HepG2 (cell line): ENCODE results near the gene ZNF343. TPM values are rescaled to one million over a fixed set of nuclear protein-coding genes. Genes with fewer than 3 reads are reported as not detected.

Experiments
- ATRX ChIP-seq: sonication (generic); formaldehyde crosslinking; IDR thresholded peaks from 2 replicates; pipeline ENCODE4 v1.4.0; 2020; ENCODE audit warnings: missing genetic modification reagents, borderline replicate concordance
- BRCA1 ChIP-seq: sonication (generic); formaldehyde crosslinking; IDR thresholded peaks from 2 replicates; pipeline ENCODE4 v1.4.0; 2020; ENCODE audit warnings: missing genetic modification reagents
- CCDC6 ChIP-seq: sonication (generic); formaldehyde crosslinking; IDR thresholded peaks from 2 replicates; pipeline ENCODE4 v1.8.1; 2022; ENCODE audit warnings: mild to moderate bottlenecking, missing genetic modification reagents, moderate library complexity
- FOXM1 ChIP-seq: sonication (generic); formaldehyde crosslinking; IDR thresholded peaks from 2 replicates; pipeline ENCODE4 v1.5.0; 2020; ENCODE audit warnings: missing genetic modification reagents
- FOXP1 ChIP-seq, 2 experiments: fragments of 450-650 bp in 1 of 2; IDR thresholded peaks; 2 replicates each; pipeline ENCODE4 v1.6.1; 2017 to 2018; ENCODE audit warnings: antibody characterized with exemption in 1 of 2
- NFIC ChIP-seq: IDR thresholded peaks from 2 replicates; pipeline ENCODE4 v1.6.1; 2012; ENCODE audit warnings: mild to moderate bottlenecking, low read length, inconsistent platforms
- NR2F1 ChIP-seq, 2 experiments: fragments of 450-650 bp in 1 of 2; formaldehyde crosslinking in 1 of 2; IDR thresholded peaks; 2 replicates each; pipeline versions ENCODE4 v1.5.0 to v1.6.1; 2016 to 2020; ENCODE audit warnings: mild to moderate bottlenecking in 1 of 2, missing compliant biosample characterization in 1 of 2, missing genetic modification reagents in 1 of 2, moderate library complexity in 1 of 2
- PHF8 ChIP-seq: sonication (generic); formaldehyde crosslinking; IDR thresholded peaks from 2 replicates; pipeline ENCODE4 v1.5.0; 2020; ENCODE audit warnings: missing genetic modification reagents
- REXO4 ChIP-seq: sonication (generic); formaldehyde crosslinking; IDR thresholded peaks from 2 replicates; pipeline ENCODE4 v1.8.0; 2022; ENCODE audit warnings: missing genetic modification reagents, mild to moderate bottlenecking, borderline replicate concordance
- TBX2 ChIP-seq: sonication (generic); formaldehyde crosslinking; IDR thresholded peaks from 2 replicates; pipeline ENCODE4 v1.5.0; 2020; ENCODE audit warnings: missing genetic modification reagents, mild to moderate bottlenecking, borderline replicate concordance
- TIGD3 ChIP-seq: sonication (generic); formaldehyde crosslinking; IDR thresholded peaks from 2 replicates; pipeline ENCODE4 v1.5.1; 2020; ENCODE audit warnings: mild to moderate bottlenecking, missing genetic modification reagents, borderline replicate concordance
- WIZ ChIP-seq: sonication (generic); formaldehyde crosslinking; IDR thresholded peaks from 2 replicates; pipeline ENCODE4 v1.5.1; 2020; ENCODE audit warnings: mild to moderate bottlenecking, missing genetic modification reagents
- ZNF333 ChIP-seq: sonication (generic); formaldehyde crosslinking; IDR thresholded peaks from 2 replicates; pipeline ENCODE4 v1.4.0; 2020; ENCODE audit warnings: mild to moderate bottlenecking, missing genetic modification reagents, borderline replicate concordance
- ZNF337 ChIP-seq: sonication (generic); formaldehyde crosslinking; IDR thresholded peaks from 2 replicates; pipeline ENCODE4 v1.5.1; 2020; ENCODE audit warnings: missing genetic modification reagents, low read depth, mild to moderate bottlenecking, borderline replicate concordance
- ZNF350 ChIP-seq: sonication (generic); formaldehyde crosslinking; IDR thresholded peaks from 2 replicates; pipeline ENCODE4 v1.4.0; 2020; ENCODE audit warnings: mild to moderate bottlenecking, low read depth, missing genetic modification reagents, borderline replicate concordance
- ZNF776 ChIP-seq: sonication (generic); formaldehyde crosslinking; IDR thresholded peaks from 2 replicates; pipeline ENCODE4 v1.4.0; 2020; ENCODE audit warnings: mild to moderate bottlenecking, missing genetic modification reagents
- ZSCAN20 ChIP-seq: sonication (generic); formaldehyde crosslinking; IDR thresholded peaks from 2 replicates; pipeline ENCODE4 v1.4.0; 2020; ENCODE audit warnings: missing genetic modification reagents, mild to moderate bottlenecking, borderline replicate concordance
- polyA plus RNA-seq, 8 experiments: library from polyadenylated mRNA; depleted of rRNA in 3 of 8; stranded (reverse) in 7 of 8; unstranded in 1 of 8; fragments of >200 nt; fragmentation: Illumina TruSeq in 4 of 8; extraction: Trizol in 4 of 8; gene quantifications; 2 replicates each; pipeline versions ENCODE4 v1.2.1 to v1.2.3, GENCODE V29; 2011 to 2016; ENCODE audit warnings: low read depth in 4 of 8, missing spikeins in 1 of 8, mixed read lengths in 1 of 8; ENCODE audit not compliant: insufficient read depth in 1 of 8
- total RNA-seq, 5 experiments: library from RNA; depleted of rRNA; stranded (reverse); fragments of >200 nt; fragmentation: Illumina TruSeq; extraction: Trizol; gene quantifications; 2 replicates each; pipeline ENCODE4 v1.2.3, GENCODE V29; 2016; ENCODE audit warnings: low read depth in 1 of 5
- TF ChIP-seq, protein P1 (sequence below): sonication (generic); formaldehyde crosslinking; IDR thresholded peaks from 2 replicates; pipeline ENCODE4 v1.4.0; 2020; ENCODE audit warnings: missing genetic modification reagents, borderline replicate concordance
- TF ChIP-seq, protein P2 (sequence below): IDR thresholded peaks from 2 replicates; pipeline ENCODE4 v1.6.1; 2016; ENCODE audit warnings: low read depth
- TF ChIP-seq, protein P3 (sequence below): sonication (generic); formaldehyde crosslinking; IDR thresholded peaks from 2 replicates; pipeline ENCODE4 v1.8.1; 2023; ENCODE audit warnings: mild to moderate bottlenecking, missing genetic modification reagents

The ZNF343 gene
- total and polyA plus RNA-seq, 2 of the 13 experiments (the other 11 are each of a cell fraction or from before 2014, with no cell fraction given) = 16.4 to 22.1 TPM

DNA sequence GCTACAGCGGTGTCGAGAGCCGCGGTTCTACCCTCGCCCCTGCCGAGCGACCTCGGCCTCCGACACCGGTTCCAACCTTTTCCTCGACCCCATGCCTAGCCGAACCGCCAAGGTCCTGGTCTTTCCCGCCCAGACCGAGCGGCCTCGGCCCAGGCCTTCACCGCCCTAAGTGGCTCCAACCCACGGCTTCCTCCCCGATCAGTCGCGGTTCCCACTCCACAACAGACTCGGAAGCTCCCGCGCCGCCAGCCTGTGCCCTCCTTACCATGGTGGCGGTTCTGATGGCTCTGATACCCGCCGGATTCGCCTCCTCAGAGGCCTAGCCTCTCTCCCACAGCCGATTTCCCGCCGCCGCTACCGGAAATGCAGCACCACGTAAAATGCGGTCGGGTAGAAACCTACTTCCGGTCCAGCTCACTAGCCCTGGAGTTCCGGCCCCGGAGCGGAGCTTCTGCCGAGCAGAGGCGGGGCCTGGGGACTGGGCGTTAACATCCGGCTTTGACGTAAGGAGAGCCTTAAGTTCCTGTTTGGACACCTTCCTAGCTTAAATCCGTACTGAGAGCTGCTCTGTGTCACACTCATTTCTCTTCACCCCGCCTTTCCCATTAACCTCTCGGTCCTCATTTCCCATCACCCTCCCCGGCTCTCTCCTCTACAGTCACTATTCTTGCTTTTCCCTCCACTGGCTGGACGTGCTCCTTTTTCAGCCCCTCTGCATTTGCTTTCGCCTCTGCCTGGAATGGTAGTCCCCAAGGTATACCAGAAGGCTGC, 38.1 kb downstream of the ZNF343 start, which contains the start of gene SNRPB (continued):
- TF ChIP-seq, protein P1, sequence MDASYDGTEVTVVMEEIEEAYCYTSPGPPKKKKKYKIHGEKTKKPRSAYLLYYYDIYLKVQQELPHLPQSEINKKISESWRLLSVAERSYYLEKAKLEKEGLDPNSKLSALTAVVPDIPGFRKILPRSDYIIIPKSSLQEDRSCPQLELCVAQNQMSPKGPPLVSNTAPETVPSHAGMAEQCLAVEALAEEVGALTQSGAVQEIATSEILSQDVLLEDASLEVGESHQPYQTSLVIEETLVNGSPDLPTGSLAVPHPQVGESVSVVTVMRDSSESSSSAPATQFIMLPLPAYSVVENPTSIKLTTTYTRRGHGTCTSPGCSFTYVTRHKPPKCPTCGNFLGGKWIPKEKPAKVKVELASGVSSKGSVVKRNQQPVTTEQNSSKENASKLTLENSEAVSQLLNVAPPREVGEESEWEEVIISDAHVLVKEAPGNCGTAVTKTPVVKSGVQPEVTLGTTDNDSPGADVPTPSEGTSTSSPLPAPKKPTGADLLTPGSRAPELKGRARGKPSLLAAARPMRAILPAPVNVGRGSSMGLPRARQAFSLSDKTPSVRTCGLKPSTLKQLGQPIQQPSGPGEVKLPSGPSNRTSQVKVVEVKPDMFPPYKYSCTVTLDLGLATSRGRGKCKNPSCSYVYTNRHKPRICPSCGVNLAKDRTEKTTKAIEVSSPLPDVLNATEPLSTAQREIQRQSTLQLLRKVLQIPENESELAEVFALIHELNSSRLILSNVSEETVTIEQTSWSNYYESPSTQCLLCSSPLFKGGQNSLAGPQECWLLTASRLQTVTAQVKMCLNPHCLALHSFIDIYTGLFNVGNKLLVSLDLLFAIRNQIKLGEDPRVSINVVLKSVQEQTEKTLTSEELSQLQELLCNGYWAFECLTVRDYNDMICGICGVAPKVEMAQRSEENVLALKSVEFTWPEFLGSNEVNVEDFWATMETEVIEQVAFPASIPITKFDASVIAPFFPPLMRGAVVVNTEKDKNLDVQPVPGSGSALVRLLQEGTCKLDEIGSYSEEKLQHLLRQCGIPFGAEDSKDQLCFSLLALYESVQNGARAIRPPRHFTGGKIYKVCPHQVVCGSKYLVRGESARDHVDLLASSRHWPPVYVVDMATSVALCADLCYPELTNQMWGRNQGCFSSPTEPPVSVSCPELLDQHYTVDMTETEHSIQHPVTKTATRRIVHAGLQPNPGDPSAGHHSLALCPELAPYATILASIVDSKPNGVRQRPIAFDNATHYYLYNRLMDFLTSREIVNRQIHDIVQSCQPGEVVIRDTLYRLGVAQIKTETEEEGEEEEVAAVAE = peak; percentile 94
- TF ChIP-seq REXO4 (CRISPR knock-in tag) (0 out of 2 replicates have a peak, but pooled peaks have one; percentile 26), ATRX (CRISPR knock-in tag) (no peak; the same call in 1 of the 2 replicates), ZNF337 (peak; percentile 97), WIZ (CRISPR knock-in tag) (peak; percentile 92), NR2F1 (CRISPR knock-in tag; IDR thresholded peaks at IDR 0.05) (peak in 1 of 2 experiments; percentile 47; a peak in 2 of 4 replicates), TBX2 (CRISPR knock-in tag) (peak; percentile 97), BRCA1 (CRISPR knock-in tag) (peak; percentile 94; the same call in 1 of the 2 replicates), ZNF350 (peak; percentile 100), CCDC6 (CRISPR knock-in tag) (peak; percentile 100), ZNF333 (CRISPR knock-in tag) (peak; percentile 99; the same call in 1 of the 2 replicates), FOXP1 (IDR thresholded peaks at IDR 0.05) (no peak), FOXP1 (CRISPR knock-in tag; IDR thresholded peaks at IDR 0.05) (peak; percentile 62), PHF8 (CRISPR knock-in tag) (peak; percentile 100), FOXM1 (CRISPR knock-in tag) (peak; percentile 69; the same call in 1 of the 2 replicates), TIGD3 (peak; percentile 99), ZNF776 (CRISPR knock-in tag) (peak; percentile 94; the same call in 1 of the 2 replicates), NFIC (peak; percentile 83), ZSCAN20 (CRISPR knock-in tag) (peak; percentile 94)
- TF ChIP-seq, protein P2, sequence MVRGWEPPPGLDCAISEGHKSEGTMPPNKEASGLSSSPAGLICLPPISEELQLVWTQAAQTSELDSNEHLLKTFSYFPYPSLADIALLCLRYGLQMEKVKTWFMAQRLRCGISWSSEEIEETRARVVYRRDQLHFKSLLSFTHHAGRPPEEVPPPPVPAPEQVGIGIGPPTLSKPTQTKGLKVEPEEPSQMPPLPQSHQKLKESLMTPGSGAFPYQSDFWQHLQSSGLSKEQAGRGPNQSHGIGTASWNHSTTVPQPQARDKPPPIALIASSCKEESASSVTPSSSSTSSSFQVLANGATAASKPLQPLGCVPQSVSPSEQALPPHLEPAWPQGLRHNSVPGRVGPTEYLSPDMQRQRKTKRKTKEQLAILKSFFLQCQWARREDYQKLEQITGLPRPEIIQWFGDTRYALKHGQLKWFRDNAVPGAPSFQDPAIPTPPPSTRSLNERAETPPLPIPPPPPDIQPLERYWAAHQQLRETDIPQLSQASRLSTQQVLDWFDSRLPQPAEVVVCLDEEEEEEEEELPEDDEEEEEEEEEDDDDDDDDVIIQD = peak; percentile 78
- TF ChIP-seq, protein P3, sequence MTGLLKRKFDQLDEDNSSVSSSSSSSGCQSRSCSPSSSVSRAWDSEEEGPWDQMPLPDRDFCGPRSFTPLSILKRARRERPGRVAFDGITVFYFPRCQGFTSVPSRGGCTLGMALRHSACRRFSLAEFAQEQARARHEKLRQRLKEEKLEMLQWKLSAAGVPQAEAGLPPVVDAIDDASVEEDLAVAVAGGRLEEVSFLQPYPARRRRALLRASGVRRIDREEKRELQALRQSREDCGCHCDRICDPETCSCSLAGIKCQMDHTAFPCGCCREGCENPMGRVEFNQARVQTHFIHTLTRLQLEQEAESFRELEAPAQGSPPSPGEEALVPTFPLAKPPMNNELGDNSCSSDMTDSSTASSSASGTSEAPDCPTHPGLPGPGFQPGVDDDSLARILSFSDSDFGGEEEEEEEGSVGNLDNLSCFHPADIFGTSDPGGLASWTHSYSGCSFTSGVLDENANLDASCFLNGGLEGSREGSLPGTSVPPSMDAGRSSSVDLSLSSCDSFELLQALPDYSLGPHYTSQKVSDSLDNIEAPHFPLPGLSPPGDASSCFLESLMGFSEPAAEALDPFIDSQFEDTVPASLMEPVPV (CRISPR knock-in tag) = peak; percentile 100
